LNCaP clone FGC (cell line): ENCODE measurements around the gene DGKG.

Experiments used
- DNase-seq: peaks from one replicate; pipeline ENCODE4 v3.0.0-alpha.2; 2011; ENCODE audit warnings: low read depth
- H3K4me3 ChIP-seq: 2 replicates; pipeline ENCODE4 v1.5.1; 2011; ENCODE audit warnings: mild to moderate bottlenecking, low read depth, low read length, control low read depth
- TF ChIP-seq, protein P1 (sequence below): IDR thresholded peaks from 2 replicates; pipeline ENCODE4 v1.5.1; 2012; ENCODE audit warnings: mild to moderate bottlenecking; ENCODE audit not compliant: control insufficient read depth, insufficient read depth; ENCODE audit errors: extremely low read depth

The DGKG gene

DNA sequence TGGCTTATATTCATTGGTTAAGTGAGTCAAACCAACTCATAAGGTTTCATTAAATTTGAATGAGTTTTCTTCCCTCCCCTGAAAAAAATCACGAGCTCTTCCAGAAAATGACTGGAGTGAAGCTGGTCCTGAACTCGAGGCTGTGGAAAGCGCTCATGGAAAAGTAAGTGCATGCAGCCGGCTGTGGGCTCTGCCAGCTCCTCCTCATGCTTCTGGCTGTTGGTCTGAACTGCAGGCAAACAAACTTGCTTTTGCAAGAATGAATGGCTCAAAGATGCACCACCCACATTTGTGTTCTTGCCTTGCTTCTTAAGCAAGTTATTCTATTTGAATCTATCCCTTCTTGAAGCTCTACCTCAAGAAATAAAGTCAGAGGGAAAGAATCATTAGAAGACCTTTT is 259.3 kb downstream of the DGKG start:
- TF ChIP-seq, protein P1, sequence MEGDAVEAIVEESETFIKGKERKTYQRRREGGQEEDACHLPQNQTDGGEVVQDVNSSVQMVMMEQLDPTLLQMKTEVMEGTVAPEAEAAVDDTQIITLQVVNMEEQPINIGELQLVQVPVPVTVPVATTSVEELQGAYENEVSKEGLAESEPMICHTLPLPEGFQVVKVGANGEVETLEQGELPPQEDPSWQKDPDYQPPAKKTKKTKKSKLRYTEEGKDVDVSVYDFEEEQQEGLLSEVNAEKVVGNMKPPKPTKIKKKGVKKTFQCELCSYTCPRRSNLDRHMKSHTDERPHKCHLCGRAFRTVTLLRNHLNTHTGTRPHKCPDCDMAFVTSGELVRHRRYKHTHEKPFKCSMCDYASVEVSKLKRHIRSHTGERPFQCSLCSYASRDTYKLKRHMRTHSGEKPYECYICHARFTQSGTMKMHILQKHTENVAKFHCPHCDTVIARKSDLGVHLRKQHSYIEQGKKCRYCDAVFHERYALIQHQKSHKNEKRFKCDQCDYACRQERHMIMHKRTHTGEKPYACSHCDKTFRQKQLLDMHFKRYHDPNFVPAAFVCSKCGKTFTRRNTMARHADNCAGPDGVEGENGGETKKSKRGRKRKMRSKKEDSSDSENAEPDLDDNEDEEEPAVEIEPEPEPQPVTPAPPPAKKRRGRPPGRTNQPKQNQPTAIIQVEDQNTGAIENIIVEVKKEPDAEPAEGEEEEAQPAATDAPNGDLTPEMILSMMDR = no peak
- no peak overlapping the region for H3K4me3 ChIP-seq
- no peak for DNase-seq

- no peak overlapping the region for H3K4me3 ChIP-seq
- DNase-seq = no peak
- TF ChIP-seq, protein P1 = no peak
Measured at GRCh38 chr3:186100398-186100797, 261.6 kb downstream of the DGKG start.

DNA sequence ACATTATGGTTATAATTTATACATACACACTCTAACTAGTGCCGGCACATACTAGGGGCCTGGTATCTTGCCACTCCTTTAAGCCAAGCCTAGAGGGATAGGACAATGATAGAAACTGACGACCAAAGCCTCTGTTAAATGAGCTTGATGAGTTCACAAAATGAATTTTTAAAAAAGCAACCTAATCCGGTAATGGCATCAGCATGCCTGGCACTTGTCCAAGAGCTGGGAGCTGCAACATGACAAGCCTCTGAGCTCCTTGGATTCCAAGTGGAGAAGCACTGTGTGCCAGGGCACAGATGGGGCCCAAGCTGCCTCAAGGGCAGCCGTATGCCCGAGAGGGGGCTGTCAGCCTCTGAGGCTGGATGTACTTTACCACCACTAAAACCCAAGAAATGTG is 262.9 kb downstream of the DGKG start:
- TF ChIP-seq, protein P1 = no peak
- no peak overlapping the region for H3K4me3 ChIP-seq
- no peak for DNase-seq

DNA sequence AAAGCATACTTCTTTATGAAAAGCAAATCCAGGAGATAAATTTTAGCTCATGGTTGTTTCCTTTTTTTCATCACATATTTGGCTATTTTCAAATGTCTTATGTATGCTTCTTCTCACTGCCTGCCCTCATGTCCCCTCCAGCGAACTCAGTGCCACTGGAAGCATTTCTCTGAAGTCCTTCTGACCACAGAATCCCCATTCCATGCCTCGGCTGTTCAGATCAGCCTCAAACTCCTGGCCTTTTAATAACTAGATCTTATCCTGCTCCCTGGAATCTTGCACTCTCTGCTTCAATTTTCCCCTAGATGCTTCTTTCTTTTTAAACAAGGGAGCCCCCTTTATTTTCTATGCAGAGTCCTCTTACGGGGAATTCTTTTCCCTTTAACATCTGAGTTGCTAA is 263.3 kb downstream of the DGKG start:
- H3K4me3 ChIP-seq = no peak overlapping the region
- DNase-seq = no peak
- TF ChIP-seq, protein P1 = no peak

DNA sequence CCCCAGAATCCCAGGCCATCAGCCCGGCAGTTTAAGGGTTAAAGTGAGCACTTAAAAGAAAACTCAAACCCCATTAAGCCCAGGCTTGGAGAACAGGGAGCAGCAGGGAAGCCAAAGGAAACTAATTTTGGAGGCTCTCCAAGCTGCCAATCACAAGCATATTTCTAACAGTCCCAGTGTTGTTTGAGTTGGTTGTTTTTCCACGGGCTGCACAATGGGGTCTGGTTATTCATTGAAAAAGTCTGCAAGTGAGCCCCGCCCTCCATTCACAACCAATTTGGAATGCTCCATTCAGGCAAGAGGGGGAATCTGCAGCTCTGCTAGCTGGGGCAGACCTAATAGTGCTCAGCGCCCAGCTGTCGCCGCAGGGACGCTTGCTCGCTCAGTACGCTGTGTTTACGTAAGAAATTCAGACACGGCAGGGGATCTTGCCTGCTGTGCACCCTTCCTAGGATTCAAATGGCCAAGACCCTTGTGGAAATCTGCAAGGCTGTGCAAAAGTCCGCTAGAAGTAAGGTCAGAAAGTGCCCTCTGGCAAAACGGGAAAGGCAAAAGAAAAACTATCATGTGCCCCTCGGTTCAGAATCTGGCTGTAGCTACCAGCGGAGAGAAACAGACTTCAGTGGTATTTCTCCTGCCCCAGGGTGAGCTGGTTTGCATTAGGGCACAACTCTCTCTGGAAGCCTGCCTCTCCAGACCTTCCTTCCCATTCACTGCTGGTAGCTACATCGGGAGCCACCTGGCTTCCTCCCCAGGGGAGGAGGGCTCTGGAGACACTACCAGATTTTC is 264.2 kb downstream of the DGKG start:
- TF ChIP-seq, protein P1 = no peak
- peak; percentile 81 for DNase-seq
- H3K4me3 ChIP-seq = peak overlapping the region; percentile 28

GRCh38 chr3:186097317-186097662 is 264.7 kb downstream of the DGKG start:
- H3K4me3 ChIP-seq = peak overlapping the region; percentile 28
- DNase-seq = no peak
- TF ChIP-seq, protein P1 = no peak
